ENCODE data around the gene UGT1A1.

DNA sequence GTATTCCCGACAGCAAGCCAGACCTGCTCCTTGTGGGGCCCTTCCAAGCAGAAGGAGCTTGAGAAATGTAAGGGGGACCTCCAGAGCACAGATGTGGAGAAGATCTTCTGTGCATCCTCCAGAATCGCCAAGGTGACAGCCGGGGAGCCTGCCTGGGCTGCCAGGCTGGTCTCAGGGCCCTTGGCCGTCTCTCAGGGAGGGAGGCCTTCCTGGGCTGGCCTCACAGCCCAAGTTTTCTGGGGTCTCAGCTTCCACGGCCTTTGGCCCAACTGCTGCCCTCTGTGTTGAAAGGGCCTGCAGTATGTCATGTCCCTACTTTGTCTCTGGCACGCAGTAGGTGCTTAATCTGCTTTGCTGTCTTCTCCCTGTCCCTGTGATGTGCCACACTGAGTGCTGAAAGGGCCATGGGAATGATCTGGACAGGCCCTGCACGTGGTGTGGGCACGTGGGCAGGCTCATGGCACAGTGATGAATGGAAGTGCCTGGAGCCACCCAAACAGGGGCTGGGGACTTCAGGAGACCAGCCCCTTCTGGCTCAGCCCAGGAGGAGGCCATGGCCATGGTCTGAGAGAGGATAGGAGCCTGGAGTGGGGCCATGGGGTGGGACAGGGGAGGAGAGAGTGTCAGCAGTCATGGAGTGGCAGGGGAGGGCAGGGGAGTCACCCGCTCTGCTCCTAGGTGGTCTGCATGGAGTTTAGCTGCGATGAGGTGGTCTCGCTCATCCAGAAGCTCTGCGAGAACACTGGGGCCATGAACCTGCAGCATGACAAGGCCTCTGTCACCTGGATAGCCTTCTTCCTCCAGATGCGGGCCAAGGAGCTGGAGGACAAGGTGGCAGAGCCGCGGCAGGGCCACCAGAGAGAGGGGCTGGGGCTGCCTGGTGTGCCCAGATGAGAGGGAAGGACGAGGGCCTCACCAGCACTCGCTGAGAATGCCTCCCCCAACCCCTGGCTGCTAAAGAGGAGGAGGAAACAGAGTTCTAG, 58.9 kb downstream of the UGT1A1 start:
- TF ChIP-seq, protein P1, sequence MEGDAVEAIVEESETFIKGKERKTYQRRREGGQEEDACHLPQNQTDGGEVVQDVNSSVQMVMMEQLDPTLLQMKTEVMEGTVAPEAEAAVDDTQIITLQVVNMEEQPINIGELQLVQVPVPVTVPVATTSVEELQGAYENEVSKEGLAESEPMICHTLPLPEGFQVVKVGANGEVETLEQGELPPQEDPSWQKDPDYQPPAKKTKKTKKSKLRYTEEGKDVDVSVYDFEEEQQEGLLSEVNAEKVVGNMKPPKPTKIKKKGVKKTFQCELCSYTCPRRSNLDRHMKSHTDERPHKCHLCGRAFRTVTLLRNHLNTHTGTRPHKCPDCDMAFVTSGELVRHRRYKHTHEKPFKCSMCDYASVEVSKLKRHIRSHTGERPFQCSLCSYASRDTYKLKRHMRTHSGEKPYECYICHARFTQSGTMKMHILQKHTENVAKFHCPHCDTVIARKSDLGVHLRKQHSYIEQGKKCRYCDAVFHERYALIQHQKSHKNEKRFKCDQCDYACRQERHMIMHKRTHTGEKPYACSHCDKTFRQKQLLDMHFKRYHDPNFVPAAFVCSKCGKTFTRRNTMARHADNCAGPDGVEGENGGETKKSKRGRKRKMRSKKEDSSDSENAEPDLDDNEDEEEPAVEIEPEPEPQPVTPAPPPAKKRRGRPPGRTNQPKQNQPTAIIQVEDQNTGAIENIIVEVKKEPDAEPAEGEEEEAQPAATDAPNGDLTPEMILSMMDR (IDR thresholded peaks at IDR 0.05; ENCODE audit: insufficient read depth, low read length, poor library complexity, severe bottlenecking) = no peak
- TF ChIP-seq EZH2phosphoT487 (conservative IDR thresholded peaks at IDR 0.05; ENCODE audit: low read length) = no peak
